Stimulated activated CD4-positive, alpha-beta T cell treated with anti-CD3 and anti-CD28 coated beads, Interleukin-1b, Interleukin-23, amount 100 ng/mL, for 1 hour (primary cell): ENCODE data around the gene LRRC4C.

Experiments used
- DNase-seq, 2 donors: peaks; one replicate each; pipeline ENCODE4 v3.0.0-alpha.2; 2020; ENCODE audit warnings: low read depth in 2 of 2

Gene LRRC4C

GRCh38 chr11:41414771-41415440, 44.5 kb downstream of the LRRC4C start:
- DNase-seq, result no peak

GRCh38 chr11:41413843-41414242, 45.6 kb downstream of the LRRC4C start:
- no peak for DNase-seq

GRCh38 chr11:41405812-41406211, 53.6 kb downstream of the LRRC4C start:
- no peak for DNase-seq

GRCh38 chr11:41404109-41404508, 55.3 kb downstream of the LRRC4C start:
- no peak for DNase-seq

GRCh38 chr11:41403458-41403857, 56.0 kb downstream of the LRRC4C start:
- no peak for DNase-seq

- no peak for DNase-seq
Measured at GRCh38 chr11:41400819-41401382, 58.6 kb downstream of the LRRC4C start.

GRCh38 chr11:41400124-41400523, 59.3 kb downstream of the LRRC4C start:
- DNase-seq, result no peak

GRCh38 chr11:41399323-41399722, 60.1 kb downstream of the LRRC4C start:
- no peak for DNase-seq

GRCh38 chr11:41398175-41398574, 61.3 kb downstream of the LRRC4C start:
- no peak for DNase-seq

- DNase-seq, result no peak
Measured at GRCh38 chr11:41394521-41395195, 64.8 kb downstream of the LRRC4C start.

- no peak for DNase-seq
Measured at GRCh38 chr11:41392596-41392995, 66.9 kb downstream of the LRRC4C start.

GRCh38 chr11:41389623-41390130, 69.8 kb downstream of the LRRC4C start:
- no peak for DNase-seq

GRCh38 chr11:41384329-41384728, 75.1 kb downstream of the LRRC4C start:
- DNase-seq, result no peak

- DNase-seq, result no peak
Measured at GRCh38 chr11:41383768-41384167, 75.7 kb downstream of the LRRC4C start.

GRCh38 chr11:41382927-41383326, 76.5 kb downstream of the LRRC4C start:
- DNase-seq, result no peak

GRCh38 chr11:41379084-41379483, 80.4 kb downstream of the LRRC4C start:
- DNase-seq, result no peak

GRCh38 chr11:41377709-41378394, 81.6 kb downstream of the LRRC4C start:
- DNase-seq, result no peak

- no peak for DNase-seq
Measured at GRCh38 chr11:41351825-41352224, 107.6 kb downstream of the LRRC4C start.

GRCh38 chr11:41346042-41346441, 113.4 kb downstream of the LRRC4C start:
- no peak for DNase-seq

GRCh38 chr11:41334007-41334933, 125.2 kb downstream of the LRRC4C start:
- DNase-seq, result no peak

- DNase-seq, result no peak
Measured at GRCh38 chr11:41333357-41333756, 126.1 kb downstream of the LRRC4C start.
